ENCODE measurements around the gene SCN4B. TPM values are rescaled to one million over a fixed set of nuclear protein-coding genes. Genes with fewer than 3 reads are reported as not detected.

SCN4B gene
- total RNA-seq, 1 donor from 2014 or later: 1.9 TPM

DNA sequence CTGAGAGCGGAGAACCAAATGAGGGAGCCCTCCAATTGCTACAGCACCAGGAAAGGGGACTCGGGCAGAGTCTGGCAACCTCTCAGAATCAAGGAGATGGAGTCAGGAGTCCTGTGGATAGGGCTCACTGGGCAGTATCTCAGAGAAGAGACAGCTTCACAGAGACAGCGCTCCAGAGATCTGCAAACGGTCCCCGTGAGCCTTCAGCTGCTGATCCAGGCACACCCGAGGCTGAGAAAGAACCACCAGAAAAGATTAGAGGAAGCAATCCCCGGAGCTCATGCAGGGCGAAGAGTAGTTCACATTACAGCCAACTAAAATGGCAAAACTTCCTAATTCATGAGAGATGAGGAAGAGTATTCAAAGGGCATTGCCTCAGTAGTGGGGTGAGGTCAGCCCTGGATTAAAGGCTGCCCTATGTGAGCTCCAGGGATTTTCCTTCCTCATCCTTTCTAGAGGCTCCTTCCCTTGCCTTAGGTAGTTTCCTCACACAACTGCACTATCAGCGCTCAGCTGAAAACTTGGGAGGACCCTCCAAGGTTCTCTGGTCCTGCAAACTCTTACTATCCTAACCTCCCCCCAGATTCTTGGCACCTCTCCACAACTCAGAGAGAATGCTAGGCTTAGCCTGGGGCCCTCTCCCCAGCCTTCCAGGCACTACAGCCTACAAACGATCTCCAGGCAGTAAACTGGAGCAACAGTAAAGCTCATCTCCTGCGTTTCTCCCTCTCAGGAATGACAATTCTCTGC, 23.7 kb downstream of the SCN4B start:
- Mint-ChIP-seq H3K4me1 (peaks cover 23% of the 10 kb centered on the region), H3K27me3 (ENCODE audit: low read depth) (peaks cover 7% of the 10 kb centered on the region), H3K36me3 (no peaks in the 10 kb centered on the region), H3K27ac (peak overlapping the region; percentile 70), H3K4me3 (peak overlapping the region; percentile 2), H3K9me3 (no peaks in the 10 kb centered on the region)
- peak in 1 of 2 experiments; percentile 62 for DNase-seq (ENCODE audit: low spot score in 2 of 2, unreplicated experiment in 2 of 2)
- TF ChIP-seq, protein P1, sequence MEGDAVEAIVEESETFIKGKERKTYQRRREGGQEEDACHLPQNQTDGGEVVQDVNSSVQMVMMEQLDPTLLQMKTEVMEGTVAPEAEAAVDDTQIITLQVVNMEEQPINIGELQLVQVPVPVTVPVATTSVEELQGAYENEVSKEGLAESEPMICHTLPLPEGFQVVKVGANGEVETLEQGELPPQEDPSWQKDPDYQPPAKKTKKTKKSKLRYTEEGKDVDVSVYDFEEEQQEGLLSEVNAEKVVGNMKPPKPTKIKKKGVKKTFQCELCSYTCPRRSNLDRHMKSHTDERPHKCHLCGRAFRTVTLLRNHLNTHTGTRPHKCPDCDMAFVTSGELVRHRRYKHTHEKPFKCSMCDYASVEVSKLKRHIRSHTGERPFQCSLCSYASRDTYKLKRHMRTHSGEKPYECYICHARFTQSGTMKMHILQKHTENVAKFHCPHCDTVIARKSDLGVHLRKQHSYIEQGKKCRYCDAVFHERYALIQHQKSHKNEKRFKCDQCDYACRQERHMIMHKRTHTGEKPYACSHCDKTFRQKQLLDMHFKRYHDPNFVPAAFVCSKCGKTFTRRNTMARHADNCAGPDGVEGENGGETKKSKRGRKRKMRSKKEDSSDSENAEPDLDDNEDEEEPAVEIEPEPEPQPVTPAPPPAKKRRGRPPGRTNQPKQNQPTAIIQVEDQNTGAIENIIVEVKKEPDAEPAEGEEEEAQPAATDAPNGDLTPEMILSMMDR (IDR thresholded peaks at IDR 0.05; ENCODE audit: unreplicated experiment): no peak

GRCh38 chr11:118128310-118128709, 24.3 kb downstream of the SCN4B start:
- peak overlapping the region; percentile 48 for H3K27ac Mint-ChIP-seq
- H3K4me1 Mint-ChIP-seq: peaks cover 23% of the 10 kb centered on the region
- no peaks in the 10 kb centered on the region for H3K9me3 Mint-ChIP-seq
- DNase-seq (ENCODE audit: low spot score in 2 of 2, unreplicated experiment in 2 of 2): no peak
- TF ChIP-seq, protein P1 (IDR thresholded peaks at IDR 0.05; ENCODE audit: unreplicated experiment): no peak
- H3K36me3 Mint-ChIP-seq: no peaks in the 10 kb centered on the region
- peaks cover 3% of the 10 kb centered on the region for H3K27me3 Mint-ChIP-seq (ENCODE audit: low read depth)
- H3K4me3 Mint-ChIP-seq: peak overlapping the region; percentile 2

DNA sequence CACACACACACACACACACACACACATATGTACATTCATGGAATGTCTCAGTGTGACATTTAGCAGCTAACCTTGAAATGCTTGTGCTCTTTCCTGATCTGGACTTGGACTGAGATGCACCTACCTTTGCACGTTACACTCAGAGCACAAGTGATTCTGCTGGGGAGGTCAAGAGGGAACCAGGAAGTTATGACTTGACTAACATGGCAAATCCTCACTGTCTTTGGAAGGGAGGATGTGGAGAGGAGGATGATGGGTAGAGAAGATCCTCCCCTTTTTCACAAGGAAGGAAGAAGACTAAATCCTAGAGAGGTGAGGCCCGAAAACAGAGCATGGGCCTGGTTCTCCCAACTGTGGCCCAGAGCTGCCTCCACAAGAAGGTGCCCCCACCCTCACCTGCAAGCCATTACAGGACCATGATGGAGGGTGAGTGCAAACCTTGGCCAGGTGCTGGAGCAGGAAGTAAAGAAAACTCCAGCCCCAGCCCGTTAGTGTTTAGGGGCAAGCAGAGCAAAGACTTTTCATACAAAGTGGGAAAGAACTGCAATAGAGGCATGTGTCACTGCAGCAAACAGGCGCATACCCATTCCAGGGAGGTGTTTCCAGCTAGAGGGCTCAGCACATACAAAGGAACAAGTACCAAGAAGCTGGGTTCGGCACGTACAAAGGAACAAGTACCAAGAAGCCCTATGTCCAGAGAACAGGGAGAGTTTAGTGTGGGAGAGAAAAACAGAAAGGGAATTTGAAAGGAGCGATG, 26.4 kb downstream of the SCN4B start:
- Mint-ChIP-seq H3K9me3 (no peaks in the 10 kb centered on the region), H3K36me3 (no peaks in the 10 kb centered on the region), H3K4me3 (no peak overlapping the region), H3K27me3 (ENCODE audit: low read depth) (peaks cover 10% of the 10 kb centered on the region), H3K4me1 (peaks cover 23% of the 10 kb centered on the region), H3K27ac (no peak overlapping the region)
- TF ChIP-seq, protein P1 (IDR thresholded peaks at IDR 0.05; ENCODE audit: unreplicated experiment): no peak
- DNase-seq (ENCODE audit: low spot score in 2 of 2, unreplicated experiment in 2 of 2): no peak

DNA sequence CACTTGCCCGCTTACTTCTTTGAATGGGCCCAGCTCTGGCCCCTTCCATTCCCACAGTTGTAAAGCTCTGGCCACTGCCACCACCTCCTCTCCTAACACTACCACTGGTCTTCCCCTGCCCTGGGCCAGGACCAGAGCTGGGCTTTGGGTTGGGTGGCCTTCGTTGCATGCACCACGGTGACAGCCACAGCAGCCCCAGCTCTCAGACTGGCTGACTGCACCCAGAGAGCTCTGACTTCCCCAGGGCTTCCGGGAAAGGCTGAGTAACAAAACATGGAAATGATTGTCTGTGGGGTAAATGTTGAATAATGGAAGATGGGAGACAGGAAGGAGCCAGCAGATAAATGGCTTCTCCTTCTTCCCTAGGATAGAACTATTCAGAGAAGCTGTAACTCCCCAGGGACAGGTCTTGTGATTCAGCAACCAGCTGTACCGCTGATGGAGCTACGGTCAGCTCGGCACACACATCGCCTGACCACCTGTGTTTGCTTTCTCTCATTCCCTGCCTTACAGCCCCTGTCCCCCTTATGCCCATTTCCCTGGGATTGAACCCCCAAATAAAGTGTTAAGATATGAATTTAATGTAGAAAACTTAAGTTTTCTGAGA, 27.6 kb downstream of the SCN4B start:
- TF ChIP-seq, protein P1 (IDR thresholded peaks at IDR 0.05; ENCODE audit: unreplicated experiment): no peak
- no peak for DNase-seq (ENCODE audit: low spot score in 2 of 2, unreplicated experiment in 2 of 2)
- H3K27me3 Mint-ChIP-seq (ENCODE audit: low read depth): peaks cover 14% of the 10 kb centered on the region
- no peak overlapping the region for H3K4me3 Mint-ChIP-seq
- no peaks in the 10 kb centered on the region for H3K36me3 Mint-ChIP-seq
- peaks cover 10% of the 10 kb centered on the region for H3K9me3 Mint-ChIP-seq
- H3K4me1 Mint-ChIP-seq: peaks cover 23% of the 10 kb centered on the region
- H3K27ac Mint-ChIP-seq: no peak overlapping the region

DNA sequence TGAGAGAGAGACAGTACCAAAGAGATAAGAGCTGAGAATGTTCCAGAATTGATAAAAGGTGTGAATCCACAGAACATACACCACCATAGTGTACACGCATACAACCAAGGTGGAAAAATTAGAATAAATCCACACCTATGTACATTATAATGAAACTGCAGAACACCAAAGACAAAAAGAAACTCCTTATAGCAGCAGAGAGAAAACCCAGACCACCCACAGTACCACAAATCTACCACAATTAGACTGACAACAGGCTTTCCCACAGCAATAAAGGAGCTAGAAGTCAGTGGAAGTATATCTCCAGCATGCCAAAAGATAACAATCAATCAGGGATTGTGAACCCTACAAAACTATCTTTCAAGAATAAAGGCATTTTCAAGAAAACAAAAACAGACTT, 31.8 kb downstream of the SCN4B start:
- Mint-ChIP-seq H3K4me3 (no peak overlapping the region), H3K27ac (no peak overlapping the region), H3K36me3 (no peaks in the 10 kb centered on the region), H3K27me3 (ENCODE audit: low read depth) (peaks cover 26% of the 10 kb centered on the region), H3K4me1 (peaks cover 9% of the 10 kb centered on the region), H3K9me3 (peaks cover 10% of the 10 kb centered on the region)
- DNase-seq (ENCODE audit: low spot score in 2 of 2, unreplicated experiment in 2 of 2): no peak
- TF ChIP-seq, protein P1 (IDR thresholded peaks at IDR 0.05; ENCODE audit: unreplicated experiment): no peak
